22Rv1 (cell line): ENCODE data around the gene NEDD4L.

Source experiments
- ZFX ChIP-seq: fragments of 450-650 bp; IDR thresholded peaks from 2 replicates; pipeline ENCODE4 v1.6.1; 2017; ENCODE audit warnings: antibody characterized with exemption, borderline replicate concordance
- TF ChIP-seq, protein P1 (sequence below): fragments of 450-650 bp; IDR thresholded peaks from 2 replicates; pipeline ENCODE4 v1.5.1; 2017; ENCODE audit warnings: mild to moderate bottlenecking

DNA sequence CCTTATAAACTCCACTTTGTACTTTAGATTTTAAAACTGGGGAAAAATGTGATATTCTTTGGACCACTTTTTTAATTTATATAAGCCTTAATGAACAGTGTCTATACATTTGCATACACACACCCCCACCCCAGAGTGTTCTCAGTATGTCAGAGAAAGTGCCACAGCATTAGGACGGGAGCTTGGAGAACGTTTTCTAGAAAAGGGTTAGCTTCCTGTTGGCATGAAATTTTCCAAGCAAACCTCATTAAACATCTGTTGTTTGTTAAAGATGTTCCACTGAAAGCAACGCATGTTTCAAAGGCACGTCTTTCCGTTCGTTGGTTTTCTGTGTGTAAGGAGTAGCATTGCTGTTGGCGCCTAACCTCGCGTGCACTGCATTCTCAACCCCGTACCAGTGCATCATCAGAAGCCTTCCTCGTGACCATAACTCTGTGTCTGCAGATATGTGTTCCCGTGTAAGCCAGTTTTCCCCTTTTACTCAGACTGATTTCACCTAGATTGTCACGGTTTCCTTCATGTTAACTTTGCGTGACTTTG is 356.4 kb downstream of the NEDD4L start:
- TF ChIP-seq, protein P1, sequence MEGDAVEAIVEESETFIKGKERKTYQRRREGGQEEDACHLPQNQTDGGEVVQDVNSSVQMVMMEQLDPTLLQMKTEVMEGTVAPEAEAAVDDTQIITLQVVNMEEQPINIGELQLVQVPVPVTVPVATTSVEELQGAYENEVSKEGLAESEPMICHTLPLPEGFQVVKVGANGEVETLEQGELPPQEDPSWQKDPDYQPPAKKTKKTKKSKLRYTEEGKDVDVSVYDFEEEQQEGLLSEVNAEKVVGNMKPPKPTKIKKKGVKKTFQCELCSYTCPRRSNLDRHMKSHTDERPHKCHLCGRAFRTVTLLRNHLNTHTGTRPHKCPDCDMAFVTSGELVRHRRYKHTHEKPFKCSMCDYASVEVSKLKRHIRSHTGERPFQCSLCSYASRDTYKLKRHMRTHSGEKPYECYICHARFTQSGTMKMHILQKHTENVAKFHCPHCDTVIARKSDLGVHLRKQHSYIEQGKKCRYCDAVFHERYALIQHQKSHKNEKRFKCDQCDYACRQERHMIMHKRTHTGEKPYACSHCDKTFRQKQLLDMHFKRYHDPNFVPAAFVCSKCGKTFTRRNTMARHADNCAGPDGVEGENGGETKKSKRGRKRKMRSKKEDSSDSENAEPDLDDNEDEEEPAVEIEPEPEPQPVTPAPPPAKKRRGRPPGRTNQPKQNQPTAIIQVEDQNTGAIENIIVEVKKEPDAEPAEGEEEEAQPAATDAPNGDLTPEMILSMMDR: peak; percentile 30; the same call in 1 of the 2 replicates
- no peak for TF ChIP-seq ZFX
